NCI-H1694 (cell line): ENCODE results near the gene HMGB4.

Experiments
- DNase-seq: peaks from one replicate; lab custom pipeline; 2025; lab: John Stamatoyannopoulos, UW

Gene HMGB4

GRCh38 chr1:33848205-33848937 lies 15.5 kb upstream of the HMGB4 start:
- DNase-seq, result no peak

- DNase-seq, result no peak
Observed at GRCh38 chr1:33849211-33849610, 14.7 kb upstream of the HMGB4 start.

GRCh38 chr1:33850481-33850880 lies 13.4 kb upstream of the HMGB4 start:
- DNase-seq, result no peak

- DNase-seq, result no peak
Observed at GRCh38 chr1:33852711-33853110, 11.2 kb upstream of the HMGB4 start.

- no peak for DNase-seq
Observed at GRCh38 chr1:33853431-33853830, 10.4 kb upstream of the HMGB4 start.

- DNase-seq, result no peak
Observed at GRCh38 chr1:33854091-33854490, 9.8 kb upstream of the HMGB4 start.

- DNase-seq, result no peak
Observed at GRCh38 chr1:33860671-33861070, 3.2 kb upstream of the HMGB4 start.

- no peak for DNase-seq
Observed at GRCh38 chr1:33864460-33865389, 846 bp downstream of the HMGB4 start.

- no peak for DNase-seq
Observed at GRCh38 chr1:33866281-33866680, 2.4 kb downstream of the HMGB4 start.

- no peak for DNase-seq
Observed at GRCh38 chr1:33867684-33868083, 3.8 kb downstream of the HMGB4 start.

GRCh38 chr1:33872275-33872674 lies 8.4 kb downstream of the HMGB4 start:
- no peak for DNase-seq

- DNase-seq, result no peak
Observed at GRCh38 chr1:33872683-33873082, 8.8 kb downstream of the HMGB4 start.

GRCh38 chr1:33874636-33875035 lies 10.8 kb downstream of the HMGB4 start:
- no peak for DNase-seq

GRCh38 chr1:33875862-33876261 lies 12.0 kb downstream of the HMGB4 start:
- no peak for DNase-seq

- no peak for DNase-seq
Observed at GRCh38 chr1:33876970-33877650, 13.2 kb downstream of the HMGB4 start.

GRCh38 chr1:33878392-33878791 lies 14.5 kb downstream of the HMGB4 start:
- no peak for DNase-seq

- no peak for DNase-seq
Observed at GRCh38 chr1:33880305-33880704, 16.4 kb downstream of the HMGB4 start.

GRCh38 chr1:33886496-33886895 lies 22.6 kb downstream of the HMGB4 start:
- no peak for DNase-seq

GRCh38 chr1:33893147-33893830 lies 29.4 kb downstream of the HMGB4 start:
- DNase-seq, result no peak

GRCh38 chr1:33895396-33895795 lies 31.5 kb downstream of the HMGB4 start:
- DNase-seq, result no peak

GRCh38 chr1:33895976-33896375 lies 32.1 kb downstream of the HMGB4 start:
- DNase-seq, result no peak

- no peak for DNase-seq
Observed at GRCh38 chr1:33897092-33897725, 33.3 kb downstream of the HMGB4 start.
